NK-92 (cell line): ENCODE data around the gene EEF1AKMT1.
"Not testable (repeated sequence)": the region's sequence is repeated elsewhere in the genome, so short reads cannot be mapped to it uniquely, and the experiment has no call there.

ENCODE experiments used
- DNase-seq: peaks from one replicate; lab custom pipeline; 2025; ENCODE audit not compliant: unreplicated experiment; lab: John Stamatoyannopoulos, UW

The EEF1AKMT1 gene

DNA sequence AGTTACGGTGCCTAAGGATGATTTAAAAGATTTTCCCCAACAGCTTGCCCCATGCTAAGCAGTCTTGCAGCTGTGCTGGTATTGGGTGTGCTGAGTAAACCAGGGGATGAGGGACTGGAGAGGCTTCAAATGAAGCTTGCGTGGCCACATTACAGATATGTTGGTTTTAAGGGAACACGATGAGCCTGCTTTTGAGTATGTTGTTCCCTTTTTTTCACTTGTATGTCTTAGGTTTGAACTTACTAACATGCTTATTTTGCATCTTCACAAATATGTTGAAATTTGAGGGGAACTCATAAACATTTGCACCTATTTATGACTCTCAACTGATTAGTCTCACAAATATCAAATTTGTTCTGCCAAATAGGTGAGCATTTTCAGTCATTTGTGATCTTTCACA, 72.3 kb downstream of the EEF1AKMT1 start:
- no peak for DNase-seq

DNA sequence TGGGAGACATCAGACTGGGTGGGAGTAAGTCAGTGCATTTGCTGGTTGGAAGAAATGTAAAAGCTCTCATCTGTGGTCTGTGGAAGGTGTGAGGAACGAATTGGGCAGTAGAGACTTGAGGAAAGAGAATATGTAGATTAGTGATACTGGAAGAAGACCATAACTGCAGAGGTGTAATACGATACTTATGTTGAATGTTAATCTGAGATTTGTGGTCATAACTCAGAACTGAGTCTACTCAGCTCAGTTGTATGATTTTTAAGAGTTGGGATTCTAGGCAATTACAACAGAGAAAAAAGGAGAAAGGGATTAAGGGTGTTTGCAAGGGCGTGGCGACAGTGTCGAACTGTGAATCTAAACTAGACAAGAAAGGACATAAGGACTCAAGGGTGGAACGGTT, 73.5 kb downstream of the EEF1AKMT1 start:
- no peak for DNase-seq

DNA sequence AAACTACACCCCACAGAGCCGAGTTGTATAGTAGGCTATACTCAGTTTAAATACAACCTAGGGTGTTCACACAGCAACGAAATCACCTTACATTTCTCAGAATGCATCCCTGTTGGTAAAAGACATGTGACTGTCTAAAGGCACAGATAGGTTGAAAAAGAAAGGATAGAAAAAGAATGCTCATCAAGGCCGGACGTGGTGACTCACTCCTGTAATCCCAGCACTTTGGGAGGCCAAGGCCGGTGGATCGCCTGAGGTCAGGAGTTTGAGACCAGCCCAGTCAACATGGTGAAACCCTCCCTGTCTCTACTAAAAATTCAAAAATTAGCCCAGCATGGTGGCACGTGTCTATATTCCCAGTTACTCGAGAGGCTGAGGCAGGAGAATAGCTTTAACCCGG, 74.0 kb downstream of the EEF1AKMT1 start:
- DNase-seq, result no peak

DNA sequence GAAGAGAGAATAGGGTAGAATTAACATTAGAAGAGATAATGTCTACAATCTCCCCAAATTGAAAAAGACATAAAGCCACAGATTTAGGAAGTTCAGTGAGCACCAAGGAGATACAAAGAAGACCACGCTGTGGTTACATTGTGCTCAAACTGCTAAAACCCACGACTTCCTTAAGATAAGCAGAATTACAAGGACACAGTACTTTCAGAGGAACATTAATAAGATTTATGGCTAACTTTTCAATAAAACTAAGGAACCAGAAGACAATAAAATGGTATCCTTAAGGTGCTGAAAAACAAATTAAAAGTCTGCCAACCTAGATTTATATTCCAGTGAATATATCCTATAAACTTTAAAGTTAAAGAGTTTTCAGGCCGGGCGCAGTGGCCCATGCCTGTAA, 77.7 kb downstream of the EEF1AKMT1 start:
- DNase-seq, result no peak

DNA sequence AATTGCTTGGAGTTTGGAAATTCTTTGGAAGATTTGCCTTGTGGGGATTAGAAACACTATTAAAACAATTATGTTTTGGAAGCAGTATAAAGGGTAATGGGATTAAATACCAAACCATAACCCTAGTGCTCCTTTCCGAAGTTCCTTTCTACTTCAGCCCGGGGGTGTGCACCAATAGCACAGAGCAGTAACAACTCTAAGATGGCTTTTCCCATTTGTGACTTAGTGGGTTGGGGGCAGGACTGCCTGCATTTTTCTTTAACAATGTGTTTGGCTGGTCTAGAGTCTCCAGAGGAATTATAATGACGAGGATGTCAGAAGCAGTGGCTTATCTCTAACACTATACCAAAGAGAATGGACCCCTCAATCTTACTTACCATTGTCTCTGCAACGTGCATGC, 82.1 kb downstream of the EEF1AKMT1 start:
- no peak for DNase-seq

DNA sequence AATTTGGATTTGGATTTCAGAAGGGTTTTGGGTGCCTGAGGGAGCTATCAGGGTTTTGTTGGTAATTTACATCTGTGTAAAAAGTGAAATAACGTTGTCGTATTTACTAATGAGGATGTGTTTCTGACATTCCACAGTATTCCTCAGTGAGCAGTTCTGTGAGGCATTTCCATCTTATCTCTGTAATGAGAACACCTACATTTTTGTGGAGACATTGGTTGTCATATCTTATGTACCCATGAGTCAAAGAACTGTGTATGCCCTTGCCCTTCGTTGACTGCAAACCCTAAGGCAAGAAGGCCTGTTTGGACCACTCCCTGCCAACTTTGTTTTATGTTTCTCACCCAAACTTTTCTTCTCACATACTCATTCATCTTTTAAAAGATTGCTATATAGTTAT, 84.5 kb downstream of the EEF1AKMT1 start:
- no peak for DNase-seq

DNA sequence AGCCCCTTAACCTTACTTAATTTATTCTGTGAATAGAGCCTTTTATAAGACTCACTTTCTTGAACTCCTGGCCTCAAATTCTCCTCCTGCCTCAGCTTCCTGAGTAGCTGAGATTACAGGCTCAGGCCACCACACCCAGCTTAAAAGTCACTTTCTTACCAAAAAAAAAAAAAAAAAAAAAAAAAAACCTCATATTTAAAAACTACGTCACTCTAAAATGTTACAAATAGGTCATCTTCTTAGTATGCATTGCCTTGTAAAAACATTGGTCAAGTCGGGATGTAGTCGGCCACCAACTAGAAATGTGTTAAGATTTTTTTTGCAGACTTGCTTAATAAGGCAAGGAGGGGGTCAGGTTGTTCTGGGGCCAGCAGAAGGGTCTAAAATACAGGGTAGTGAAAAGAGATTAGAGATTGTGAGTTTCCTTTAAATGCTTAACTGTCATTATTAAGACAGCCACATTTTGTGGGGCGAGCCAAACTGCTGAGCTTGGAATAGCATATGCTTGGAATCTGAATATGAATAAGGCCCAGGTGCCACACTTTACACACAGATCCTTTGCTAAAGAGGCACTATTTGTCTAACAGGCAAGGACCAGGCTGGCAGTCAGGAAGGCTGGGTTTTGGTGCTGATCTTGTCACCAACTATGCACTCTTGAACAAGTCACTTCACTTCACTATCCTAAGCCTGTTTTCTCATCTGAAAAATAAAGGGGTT, 86.7 kb downstream of the EEF1AKMT1 start:
- DNase-seq, result no peak

DNA sequence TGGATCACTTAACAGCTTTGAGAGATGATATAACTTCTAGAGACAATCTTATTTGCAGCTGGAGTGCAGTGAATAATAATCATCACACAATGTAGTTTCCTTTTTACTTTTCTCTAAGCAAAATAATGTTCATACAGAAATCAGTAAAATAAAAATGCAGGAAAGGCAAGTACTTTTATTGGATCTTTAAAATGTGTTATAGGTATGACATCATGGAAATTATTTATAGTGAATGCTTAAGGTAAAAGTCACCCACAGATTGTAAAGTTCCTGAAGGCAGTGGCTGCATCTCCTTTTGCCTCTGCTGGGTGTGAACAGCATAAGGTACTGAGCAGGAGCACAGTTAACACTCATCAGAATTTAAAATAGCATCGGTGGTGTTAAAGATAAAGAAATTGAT, 87.6 kb downstream of the EEF1AKMT1 start:
- DNase-seq, result no peak

DNA sequence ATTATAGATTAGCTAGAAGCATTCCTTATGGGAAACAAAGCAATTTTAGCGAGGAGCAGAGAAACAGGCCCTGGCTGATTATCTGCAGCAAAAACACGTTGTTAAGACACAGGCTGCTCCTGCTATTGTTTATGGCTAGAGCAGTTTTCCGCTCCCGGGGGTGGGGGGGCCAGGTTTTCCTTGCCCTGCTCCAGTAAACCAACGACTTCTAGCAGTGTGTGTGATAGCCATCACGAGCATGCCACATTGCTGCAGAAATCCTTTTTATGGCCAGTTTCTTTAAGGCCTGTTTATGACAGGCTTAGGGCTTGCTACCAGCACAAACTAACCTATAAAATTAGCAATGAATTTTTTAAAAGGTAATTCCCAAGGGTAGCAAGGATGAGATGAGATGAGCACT, 88.7 kb downstream of the EEF1AKMT1 start:
- DNase-seq, result no peak

DNA sequence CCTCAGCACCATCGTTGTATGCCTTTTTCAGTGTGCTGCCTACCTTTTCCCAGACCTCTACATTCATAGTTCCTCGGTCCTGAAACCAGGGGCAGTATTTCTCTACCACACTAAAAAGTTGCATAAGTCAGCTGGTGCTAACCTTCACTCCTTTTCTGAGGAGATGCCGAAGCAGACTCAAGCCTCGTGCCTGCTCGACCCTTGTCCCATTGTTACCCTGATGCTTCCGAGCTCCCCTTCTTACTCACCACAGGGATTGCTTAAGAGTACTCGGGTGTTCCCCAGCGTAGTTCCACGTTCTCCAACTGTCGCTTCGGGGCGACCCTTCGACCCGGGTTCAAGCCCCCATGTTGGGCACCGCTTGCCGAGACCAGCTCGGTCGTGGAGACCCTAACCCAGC, 89.2 kb downstream of the EEF1AKMT1 start:
- DNase-seq, result no peak

DNA sequence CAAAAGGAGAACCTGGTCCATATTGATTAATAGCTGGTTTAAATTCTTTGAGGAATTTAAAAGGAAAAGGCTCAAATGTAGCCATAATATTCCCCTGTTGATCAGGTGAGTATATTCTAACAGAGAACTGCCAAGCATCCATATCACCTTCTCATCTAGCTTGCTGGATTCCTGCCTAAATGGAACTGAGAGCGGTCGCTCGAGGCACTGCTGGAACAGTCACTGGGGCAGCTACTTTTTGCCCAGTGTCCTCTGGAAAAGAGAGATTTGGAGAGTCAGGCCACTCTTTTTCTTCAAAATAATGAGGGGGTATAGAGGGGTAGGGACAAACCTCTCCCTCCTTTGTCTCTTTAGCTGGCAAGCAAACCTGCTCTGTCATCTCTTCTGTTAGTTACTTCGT, 89.7 kb downstream of the EEF1AKMT1 start:
- DNase-seq, result no peak

DNA sequence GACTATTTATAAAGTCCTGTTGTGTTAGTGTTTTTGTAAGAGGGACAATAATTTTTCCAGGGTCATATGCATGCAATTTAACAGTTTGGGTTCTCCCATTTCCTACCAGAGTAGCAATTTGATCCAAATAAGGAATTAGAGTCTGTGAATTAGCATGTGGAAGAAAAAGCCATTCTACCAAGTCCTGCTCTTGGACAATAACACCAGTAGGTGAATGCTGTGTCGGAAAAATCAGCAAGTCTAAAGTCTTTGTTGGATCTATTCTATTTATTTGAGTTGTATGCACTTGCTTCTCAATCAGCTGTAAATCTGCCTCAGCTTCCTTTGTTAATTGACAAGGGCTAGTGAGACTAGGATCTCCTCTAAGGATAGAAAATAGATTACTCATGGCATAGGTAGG, 91.7 kb downstream of the EEF1AKMT1 start:
- no peak for DNase-seq

DNA sequence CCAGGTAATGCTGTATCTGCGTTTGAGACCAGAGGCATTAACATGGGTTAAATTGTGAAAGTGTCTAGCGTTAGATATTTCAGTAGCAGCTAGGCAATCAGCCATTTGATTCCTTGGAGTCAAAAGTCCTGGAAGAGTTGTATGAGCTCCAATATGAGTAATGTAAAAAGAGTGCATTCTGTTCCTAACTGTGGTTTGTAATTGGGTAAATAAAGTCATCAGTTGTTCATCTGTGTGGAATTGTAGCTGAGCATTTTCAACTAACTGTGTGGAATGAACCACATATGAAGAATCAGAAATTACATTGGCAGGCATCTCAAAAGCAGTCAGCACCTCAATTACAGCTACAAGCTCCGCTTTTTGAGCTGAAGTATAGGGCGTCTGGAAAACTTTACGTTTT, 92.3 kb downstream of the EEF1AKMT1 start:
- not testable (repeated sequence) for DNase-seq

DNA sequence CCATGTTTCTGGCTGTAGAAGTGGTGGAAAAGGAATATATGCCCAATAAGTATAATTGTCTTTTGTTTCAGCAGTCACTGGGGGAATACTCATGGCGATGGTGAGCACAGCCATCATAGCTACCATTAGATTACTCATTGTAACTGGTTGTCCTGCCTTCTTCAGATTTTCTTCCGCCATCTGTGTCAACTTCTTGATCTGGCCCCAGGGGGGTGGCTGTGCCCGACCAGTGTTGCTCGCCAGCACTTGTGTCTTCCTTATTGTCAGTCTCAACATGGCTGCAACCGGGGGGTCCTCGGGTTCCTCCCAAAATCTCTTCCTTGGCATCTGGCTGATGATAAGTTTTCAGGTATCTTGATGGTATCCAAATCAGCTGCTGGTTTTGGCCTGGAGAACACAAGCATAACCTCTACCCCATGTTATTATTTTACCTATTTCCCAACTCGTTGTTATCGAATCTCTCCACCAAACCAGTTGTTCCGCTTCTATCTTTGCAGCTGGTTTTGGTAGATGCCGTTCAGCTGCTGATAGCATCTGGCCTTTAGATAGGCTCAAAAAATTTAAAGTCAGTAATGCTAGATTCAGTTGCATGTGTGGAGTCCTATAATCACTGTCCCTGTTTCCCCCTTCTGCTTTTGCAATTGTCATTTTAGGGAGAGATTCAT, 93.2 kb downstream of the EEF1AKMT1 start:
- DNase-seq, result no peak

DNA sequence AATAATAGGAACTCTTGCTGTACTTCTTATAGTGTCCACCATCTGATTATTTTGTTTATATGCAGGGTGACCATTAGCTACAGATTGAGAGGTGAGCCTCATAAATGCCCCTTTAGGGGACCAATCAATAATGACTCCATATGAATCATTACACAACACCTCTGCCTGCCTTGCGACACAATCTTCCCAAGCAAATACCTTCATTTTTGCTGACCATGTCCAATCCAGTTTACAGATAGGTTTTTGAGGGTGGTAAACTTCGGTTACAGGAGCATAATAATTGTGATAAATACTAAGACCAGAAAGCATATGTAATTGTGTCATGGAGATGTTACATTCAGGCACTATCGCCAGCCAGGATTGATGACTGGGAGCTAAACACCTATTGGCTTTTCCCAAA, 93.9 kb downstream of the EEF1AKMT1 start:
- no peak for DNase-seq
